Measurements from ENCODE around the gene CPEB3.
"Not testable (repeated sequence)": the region's sequence is repeated elsewhere in the genome, so short reads cannot be mapped to it uniquely, and the experiment has no call there.

Gene CPEB3

GRCh38 chr10:92031580-92031979 is 259.3 kb downstream of the CPEB3 start:
- no peak for DNase-seq (ENCODE audit: low read depth)

DNA sequence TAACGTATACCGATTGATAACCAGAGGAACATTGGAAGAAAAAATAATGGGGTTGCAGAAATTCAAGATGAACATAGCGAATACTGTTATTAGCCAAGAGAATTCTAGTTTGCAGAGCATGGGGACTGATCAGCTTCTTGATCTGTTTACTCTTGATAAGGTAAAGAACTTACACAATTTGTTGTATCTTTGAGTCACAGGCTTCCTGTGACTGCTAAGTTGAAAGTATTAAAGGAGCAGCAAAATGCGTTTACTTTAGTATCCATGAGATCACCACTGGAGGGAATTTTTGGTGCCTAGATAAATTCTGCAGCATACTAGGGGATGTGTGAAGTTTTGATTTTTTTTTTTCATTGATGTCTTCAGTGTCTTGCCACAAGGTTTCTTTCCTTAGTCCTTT is 263.7 kb downstream of the CPEB3 start:
- DNase-seq (ENCODE audit: low read depth): no peak

GRCh38 chr10:92025340-92025739 is 265.5 kb downstream of the CPEB3 start:
- DNase-seq (ENCODE audit: low read depth): not testable (repeated sequence)

GRCh38 chr10:92024700-92025099 is 266.2 kb downstream of the CPEB3 start:
- DNase-seq (ENCODE audit: low read depth): no peak

DNA sequence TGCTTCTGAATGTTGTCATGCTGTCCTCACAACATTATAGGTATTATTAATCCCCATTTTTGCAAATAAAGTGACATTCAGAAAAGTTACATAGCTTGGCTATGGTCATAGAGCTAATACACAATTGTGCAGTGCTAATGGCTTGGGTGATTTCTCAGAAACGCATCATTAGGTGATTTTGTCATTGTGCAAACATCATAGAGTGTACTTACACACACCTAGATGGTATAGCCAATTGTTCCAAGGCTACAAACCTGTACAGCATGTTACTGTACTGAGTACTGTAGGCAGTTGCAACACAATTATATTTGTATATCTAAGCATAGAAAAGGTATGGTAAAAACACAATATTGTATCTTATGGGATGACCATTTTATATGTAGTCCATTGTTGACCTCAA is 276.3 kb downstream of the CPEB3 start:
- no peak for DNase-seq (ENCODE audit: low read depth)

GRCh38 chr10:92011560-92012214 is 279.2 kb downstream of the CPEB3 start:
- DNase-seq (ENCODE audit: low read depth): no peak

- no peak for DNase-seq (ENCODE audit: low read depth)
Observed at GRCh38 chr10:92010047-92010735, 280.7 kb downstream of the CPEB3 start.

- DNase-seq (ENCODE audit: low read depth): no peak
Observed at GRCh38 chr10:92009445-92009844, 281.4 kb downstream of the CPEB3 start.

DNA sequence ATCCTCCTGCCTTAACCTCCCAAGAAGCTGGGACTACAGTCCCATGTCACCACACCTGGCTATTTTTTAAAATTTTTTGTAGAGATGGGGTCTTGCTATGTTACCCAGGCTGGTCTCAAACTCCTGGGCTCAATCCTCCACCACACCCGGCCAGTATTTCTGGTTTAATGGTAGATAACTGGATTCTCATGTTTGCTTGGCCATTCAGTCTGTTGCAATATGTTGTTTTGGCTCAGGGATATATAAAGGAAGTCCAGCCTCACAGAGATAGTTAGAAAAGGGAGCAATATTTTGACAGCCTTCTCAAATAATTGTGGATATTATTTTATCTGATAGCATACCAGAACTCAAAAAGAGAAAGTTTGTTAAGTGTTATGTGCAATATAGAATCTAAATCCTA is 284.9 kb downstream of the CPEB3 start:
- DNase-seq (ENCODE audit: low read depth): no peak

DNA sequence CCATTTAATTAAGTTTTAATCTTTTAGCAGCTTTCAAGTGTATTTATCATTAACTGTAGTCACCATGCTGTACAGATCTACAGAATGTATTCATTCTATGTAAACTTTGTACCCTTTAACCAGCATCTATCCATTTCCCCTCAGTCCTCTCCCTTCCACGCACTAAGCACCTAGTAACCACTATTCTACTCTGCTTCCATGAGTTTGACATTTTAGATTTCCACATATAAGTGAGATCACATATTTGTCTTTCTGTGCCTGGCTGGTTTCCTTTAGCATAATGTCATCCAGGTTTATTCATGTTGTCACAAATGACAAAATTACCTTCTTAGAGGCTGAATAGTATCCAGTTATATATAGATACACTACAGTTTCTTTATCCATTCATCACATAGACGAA is 287.6 kb downstream of the CPEB3 start:
- DNase-seq (ENCODE audit: low read depth): no peak

DNA sequence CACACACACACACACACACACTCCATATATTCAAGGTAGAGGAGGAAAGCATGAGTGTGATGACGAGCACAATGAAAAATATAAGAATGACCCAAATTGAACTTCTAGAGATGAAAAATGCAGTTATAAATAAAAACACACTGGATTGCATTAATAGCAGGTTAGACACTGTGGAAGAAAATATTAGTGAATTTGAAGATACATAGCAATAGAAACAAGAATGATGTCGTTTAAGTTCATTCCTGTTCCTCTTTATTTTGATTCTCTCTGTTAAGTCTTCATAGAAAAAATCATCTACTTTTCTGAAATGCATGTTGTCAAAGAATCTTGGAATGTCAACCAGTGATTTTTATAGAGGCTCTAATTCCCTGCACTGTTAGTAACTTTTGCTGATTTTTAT is 288.9 kb downstream of the CPEB3 start:
- DNase-seq (ENCODE audit: low read depth): no peak

GRCh38 chr10:92001581-92001980 is 289.3 kb downstream of the CPEB3 start:
- no peak for DNase-seq (ENCODE audit: low read depth)
